Activated CD8-positive, alpha-beta memory T cell treated with anti-CD3 and anti-CD28 coated beads, Interleukin-2, amount 50 U/mL, for 24 hours (primary cell): ENCODE results near the gene CSF2RB.

Source experiments
- DNase-seq: peaks from one replicate; pipeline ENCODE4 v3.0.0-alpha.2; 2020; ENCODE audit errors: extremely low read depth

The CSF2RB gene

DNA sequence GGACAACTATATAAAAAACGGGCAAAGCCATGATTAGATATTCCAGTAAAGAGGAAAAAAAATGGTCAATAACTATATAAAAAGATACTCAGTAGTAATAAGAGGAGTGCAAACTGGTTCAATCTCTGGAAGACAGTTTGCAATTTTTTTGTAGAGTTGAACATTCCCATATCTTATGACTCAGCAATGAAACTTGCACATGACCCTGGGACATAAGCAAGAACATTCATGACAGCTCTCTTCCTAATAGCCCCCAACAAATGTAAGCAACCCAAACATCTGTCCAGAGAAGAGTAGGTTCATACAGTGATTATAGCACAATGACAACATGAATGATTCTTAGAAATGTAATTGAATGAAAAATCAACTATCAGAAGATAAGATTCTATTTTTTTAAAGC, 21.8 kb upstream of the CSF2RB start:
- DNase-seq, result no peak

DNA sequence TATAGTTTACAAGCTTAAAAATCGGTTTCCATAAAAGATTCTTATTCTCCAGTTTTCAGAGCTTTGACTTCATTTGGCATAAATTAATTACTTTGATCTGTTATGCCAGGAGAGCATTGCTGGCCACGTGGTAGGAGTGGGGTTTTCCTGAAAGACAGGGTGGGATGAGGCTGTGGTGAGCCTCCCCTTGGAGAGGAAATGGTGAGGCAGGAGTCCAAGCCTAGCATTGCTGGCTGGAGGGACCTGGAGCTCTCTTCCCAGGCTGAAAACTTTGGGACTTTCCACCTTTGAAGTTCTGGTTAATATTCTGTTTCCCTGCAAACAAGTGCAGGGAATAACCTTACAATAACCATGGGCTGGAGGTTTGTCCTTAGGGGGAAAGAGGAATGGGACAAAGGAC, 21.1 kb upstream of the CSF2RB start:
- DNase-seq, result no peak

DNA sequence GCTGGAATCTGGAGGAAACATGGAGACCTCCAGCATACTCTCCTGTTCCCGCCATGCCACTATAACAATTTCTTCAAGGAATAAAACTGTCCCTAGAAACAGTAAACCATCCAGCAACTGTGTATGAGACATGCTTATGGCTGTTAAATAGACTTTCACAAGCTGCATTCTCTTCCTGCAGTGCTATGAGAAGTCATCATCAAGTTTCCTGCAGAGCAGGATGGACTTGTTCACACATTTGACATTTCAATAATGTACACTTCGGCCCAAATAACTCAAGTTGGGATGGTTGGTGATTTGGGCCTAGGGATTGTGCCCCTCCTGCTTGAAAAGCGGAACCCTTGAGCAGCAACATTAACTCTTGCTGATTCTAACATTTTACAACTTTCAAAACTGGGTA, 20.2 kb upstream of the CSF2RB start:
- no peak for DNase-seq

DNA sequence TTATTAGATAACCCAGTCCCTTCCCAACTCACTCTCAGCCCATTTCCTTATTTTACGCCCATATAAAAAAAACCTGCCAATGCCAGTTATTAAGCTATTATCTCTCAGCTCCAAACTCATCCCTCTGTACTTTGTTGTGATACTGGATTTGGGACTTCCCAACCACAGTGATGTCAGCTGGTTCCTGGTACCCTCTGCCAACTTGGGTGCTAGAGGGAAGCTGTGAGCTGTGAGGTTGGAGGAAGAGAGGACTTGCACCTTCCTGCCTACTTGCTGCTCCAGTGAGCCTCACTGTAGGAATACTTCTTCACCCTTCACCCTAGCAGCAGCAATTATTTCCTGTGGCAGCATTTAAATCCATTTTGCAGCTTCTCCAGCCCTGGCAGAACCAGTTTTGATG, 19.2 kb upstream of the CSF2RB start:
- DNase-seq, result no peak

DNA sequence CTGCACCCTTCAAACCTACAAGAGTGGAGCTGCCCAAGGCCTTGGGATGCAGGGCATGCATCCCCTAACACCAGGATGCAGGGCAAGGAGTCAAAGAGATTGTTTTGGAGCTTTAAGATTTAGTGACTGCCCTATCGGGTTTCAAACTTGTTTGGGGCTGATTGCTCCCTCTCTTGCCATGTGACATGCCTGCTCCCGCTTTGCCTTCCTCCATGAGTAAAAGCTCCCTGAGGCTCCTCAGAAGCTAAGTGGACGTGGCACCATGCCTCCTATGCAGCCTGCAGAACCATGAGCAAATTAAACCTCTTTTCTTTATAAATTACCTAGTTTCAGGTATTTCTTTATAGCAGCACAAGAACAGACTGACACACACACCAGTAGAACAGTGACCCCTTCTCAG, 15.8 kb upstream of the CSF2RB start:
- no peak for DNase-seq

DNA sequence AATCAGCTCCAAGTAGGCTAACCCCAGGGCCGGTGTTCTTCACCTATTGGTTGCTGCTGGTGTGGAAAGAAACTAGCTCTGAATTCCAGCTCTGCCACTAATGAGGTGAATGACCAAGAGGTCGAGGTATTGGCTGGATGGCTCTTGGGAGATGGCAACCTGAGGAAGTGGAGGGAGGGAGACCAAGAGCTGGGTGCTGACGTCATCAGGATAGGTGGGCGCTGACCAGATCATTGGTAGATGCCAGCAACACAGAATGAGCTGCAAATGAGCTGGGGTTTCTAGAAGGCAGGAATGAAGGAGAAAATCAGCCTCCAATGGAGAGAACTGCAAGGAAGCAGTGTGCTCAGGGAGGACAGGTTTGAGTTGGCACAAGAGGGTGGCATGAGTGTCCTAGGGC, 14.7 kb upstream of the CSF2RB start:
- DNase-seq, result no peak

DNA sequence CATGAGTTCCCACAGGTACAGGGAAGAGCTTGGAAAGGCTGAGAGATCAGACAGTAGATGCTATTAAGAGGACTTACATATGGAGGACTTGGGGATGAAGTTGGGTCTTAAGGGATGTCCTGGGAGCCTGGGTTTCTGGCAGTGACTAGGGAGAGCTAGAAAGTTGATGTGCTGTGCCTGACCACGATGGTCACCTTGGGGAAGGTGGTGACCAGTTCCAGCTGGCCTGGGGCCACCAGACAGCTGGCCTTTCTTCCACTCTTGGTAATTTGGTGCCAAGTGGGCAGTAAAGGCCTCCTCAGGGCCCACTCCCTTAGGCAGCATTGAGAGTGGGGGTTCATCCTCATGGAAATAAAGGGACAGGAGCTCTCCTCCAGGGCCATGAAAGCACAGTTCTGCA, 13.9 kb upstream of the CSF2RB start:
- no peak for DNase-seq

DNA sequence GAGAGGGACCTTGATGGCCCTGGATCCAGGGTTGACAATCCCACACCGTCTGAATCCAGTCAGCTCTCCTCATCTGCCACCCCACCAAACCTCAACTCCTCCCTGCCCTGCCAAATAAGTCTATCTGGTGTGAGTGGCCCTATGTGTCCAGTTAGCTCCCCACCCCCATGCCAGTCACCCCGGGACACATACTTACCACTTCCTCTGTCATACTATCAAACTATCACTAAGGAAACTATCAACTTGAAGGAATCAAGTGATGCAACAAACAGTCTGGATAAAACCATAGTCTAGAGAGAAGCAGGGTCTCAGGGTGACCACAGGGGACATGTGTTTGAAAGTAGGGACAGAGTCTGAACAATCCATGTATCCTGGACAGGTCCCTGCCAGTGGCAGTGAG, 13.2 kb upstream of the CSF2RB start:
- no peak for DNase-seq

DNA sequence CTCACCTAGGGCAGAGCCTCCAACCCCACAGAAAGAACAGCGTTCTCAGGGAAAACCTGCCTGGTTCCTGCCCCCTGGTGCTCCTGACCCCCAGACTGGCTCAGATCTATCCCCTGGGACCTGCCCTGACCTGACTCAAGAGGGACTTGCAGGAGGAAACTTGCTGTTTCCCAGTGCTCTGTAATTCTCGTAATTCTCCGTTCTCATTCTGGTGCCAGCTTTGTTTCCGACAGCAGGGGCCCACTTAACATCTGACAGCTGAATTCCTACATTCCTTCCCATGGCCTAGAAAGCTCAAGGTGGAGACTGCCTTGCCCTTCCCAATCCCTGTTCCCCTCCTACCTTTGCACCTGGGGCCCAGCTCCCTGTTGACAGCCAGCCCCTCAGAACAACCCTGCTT, 12.5 kb upstream of the CSF2RB start:
- DNase-seq, result no peak

DNA sequence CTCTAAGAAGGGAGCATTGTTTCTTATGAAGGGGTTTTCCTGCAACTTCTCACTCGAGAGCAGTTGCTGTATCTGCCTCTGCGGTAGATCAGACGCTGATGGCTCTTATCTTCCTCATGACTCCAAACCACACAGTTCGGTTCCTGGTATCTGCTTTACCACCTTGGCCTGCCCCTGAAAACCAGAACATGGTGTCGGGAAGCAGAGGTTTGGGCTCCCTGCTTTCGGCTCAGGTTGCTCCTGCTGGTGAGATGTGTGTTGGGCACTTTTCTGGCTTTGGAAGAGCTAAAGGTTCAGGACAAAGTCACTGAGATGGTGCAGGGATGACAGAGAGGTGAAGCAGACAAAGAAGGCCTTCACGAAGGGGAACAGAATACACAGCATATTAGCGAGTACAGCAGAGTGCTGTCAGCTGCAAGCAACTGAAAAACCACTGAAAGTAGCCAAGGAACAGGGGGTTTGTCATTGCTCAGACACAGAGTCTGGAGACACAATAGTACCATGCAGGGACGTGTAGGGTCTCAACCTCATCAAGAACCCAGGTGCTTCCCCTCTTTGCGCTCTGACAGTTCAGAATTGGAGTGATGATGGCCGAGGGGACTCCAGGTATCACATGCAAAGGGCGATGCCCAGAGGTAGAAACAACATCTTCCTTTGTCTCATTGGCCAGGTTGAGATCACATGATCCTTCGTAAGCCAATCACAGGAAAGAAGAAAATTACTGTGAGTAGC, 11.9 kb upstream of the CSF2RB start:
- DNase-seq, result no peak

DNA sequence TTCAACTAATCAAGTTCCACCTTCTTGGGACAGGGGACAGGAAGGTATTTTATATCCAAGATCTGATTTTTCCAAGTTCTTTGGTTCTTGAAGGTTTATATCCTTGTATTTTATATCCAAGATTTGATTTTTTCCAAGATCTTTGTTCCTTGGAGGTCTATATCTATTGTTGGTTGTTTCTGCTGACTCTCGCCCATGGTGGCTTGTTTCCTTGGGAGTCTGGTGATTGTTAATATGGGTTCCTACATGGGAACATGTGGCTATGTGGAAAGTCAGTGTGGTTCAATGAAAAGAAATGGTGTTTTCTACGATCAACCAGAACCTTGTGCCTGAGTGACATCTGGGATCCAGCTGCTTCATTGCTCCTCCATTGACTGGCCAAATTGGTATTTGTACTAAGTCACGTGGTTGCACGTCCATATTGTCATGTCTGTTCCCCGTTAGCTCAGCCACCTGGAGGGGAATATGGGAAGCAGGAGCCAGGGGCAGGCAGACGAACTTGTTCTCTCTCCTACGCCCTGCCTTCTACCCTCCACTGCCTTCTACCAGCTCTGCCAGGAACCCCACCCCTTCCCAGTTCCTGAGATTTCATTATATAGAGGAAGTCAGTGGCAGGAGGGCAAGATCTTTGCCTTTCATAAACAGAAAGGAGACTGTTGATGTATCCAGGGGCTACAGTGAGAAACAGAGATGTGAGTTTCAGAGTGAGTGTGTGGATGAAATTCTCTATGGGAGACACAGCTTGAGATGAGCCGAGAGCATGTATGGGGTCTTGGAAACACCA, 11.1 kb upstream of the CSF2RB start:
- DNase-seq, result no peak

DNA sequence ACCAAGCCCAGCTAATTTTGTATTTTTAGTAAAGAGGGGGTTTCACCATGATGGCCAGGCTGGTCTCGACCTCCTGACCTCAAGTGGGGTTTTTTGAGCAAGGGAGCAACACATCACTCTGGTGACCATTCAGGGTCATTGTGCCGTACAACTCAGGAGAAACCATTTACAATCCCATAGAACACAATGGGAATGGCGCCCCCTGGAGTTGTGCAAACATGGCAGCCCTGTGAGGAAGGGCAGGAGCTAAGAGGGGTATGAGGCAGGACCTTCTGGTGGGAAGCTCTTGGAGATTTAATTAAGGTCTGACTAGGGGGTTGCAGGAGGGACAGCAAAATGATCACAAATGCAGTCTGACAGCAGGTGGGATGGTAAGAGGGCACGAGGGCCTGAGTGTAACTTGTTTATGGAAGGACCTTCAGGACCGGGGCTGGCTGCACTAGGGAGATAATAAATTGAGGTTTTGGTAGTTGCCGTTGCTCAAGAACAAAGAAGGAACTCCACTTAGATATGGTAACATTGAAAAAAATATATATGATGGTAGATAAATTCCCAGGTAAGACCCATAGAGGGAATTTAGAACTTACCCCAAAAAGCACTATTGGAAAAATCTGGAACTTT, 9.1 kb upstream of the CSF2RB start:
- DNase-seq, result no peak

DNA sequence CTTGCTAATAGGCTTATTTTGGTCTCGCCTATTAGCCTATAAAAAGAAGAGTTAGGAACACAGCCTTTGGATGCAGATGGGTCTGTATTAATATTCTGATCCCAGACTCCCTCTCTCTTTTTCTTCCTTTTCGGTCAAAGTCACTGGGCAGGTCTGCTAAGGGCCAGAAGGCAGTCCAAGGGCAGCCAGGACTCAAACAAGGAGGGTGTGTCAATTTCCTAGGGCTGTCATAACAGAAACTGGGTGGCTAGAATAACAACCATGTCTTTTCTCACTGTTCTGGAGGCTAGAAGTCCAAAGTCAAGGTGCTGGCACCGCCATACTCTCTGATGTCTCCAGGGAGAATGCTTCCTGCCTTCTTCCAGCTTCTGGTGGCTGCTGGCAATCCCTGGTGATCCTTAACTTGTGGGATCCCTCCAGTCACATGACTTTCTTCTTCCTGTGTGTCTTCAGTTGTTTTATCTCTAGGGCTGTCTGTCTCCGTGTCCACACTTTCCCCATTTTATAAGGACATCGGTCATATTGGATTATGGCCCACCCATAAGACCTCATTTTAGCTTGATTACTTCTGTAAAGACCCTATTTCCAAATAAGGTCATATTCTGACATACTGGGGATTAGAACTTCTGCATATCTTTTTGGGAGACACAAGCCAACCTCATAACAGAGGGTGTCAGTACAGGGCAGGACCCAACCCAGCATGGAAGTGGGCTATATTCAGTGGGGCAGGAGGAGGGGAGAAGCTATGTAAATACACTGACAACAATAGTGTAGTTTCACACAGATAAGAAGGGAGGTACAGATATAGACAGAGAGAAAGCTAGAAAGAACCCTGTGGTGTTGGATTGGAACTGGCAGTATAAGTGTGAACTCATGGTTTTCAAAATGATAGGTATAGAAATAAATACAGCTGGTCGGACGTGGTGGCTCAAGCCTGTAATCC, 5.9 kb upstream of the CSF2RB start:
- no peak for DNase-seq

DNA sequence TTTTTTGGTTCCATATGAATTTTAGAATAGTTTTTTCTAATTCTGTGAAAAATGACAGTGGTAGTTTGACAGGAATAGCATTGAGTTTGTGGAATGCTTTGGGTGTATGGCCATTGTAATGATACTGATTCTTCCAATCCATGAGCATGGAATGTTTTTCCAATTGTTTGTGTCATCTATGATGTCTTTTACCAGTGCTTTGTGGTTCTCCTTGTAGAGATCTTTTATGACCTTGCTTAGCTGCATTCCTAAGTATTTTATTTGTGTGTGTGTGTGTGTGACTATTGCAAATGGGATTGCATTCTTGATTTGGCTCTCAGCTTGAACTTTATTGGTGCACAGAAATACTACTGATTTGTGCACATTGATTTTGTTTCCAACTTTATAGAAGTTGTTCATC, 3.0 kb upstream of the CSF2RB start:
- no peak for DNase-seq

DNA sequence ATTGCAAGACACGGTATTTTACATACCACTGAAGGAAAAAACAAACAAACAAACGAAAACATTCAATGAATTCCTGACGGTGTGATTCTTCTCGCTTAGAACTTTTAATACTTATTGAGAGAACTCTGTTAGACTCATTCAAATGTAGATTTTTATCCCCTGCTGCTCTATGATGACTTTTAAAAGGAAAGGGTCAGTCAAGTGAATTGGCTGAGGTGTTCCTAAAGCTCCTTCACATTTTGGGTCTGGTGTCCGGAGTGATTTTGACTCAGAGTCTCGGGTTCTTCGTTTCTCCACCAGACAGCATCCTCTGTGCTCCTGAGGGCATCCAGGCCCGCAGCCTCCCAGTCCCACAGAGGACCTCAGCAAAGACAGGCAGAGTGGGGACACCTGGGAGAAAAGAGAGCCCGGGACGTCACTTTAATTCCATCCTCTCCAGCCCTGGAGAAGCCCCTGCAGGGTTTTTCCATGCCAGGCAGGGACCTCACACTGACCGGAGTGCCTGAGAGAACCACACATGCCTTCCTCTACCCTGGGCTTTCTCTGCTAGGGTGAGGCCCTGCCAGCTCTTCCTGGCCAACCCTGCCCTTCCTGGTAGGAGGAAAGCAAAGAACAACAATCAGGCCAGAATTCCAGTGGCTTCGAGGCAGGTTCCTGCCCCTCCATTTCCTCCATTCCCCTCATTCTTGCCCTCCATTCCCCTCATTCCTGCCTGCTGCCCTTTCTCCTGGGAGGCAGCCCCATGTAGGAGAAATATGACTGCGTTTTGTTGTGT, 1.4 kb upstream of the CSF2RB start:
- DNase-seq, result no peak

DNA sequence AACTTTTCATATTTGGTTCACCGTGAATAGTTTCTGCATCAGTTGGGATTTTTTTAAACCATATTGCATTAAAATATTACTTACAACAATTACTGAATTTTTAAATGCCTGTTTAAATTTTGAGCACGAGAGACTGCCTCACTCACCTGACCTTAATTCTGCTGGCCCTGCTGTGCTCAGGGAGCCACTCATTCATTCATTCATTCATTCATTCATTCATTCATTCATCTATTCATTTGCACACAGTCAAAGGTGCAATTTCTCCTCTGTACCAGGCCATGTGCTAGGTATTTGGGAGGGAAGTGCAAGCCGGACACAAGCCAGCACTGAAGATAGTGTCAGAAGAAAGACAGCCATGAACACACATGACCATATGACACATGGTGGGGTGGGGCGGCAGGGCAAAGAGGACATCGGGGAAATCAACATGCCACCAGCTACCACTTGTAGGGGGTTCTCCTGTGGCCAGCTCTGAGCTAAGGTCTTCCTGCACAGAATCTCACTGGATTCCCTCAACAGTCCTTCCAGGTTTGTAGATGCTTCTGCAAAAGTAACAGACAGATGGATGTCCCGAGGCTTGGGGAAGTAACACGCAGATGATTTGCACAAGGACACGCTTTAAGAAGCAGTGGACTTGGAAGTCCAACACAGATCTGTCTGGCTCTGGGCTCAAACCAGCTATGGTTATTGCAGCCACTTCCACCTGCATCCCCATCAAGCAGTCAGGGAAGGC, 568 bp upstream of the CSF2RB start:
- no peak for DNase-seq

DNA sequence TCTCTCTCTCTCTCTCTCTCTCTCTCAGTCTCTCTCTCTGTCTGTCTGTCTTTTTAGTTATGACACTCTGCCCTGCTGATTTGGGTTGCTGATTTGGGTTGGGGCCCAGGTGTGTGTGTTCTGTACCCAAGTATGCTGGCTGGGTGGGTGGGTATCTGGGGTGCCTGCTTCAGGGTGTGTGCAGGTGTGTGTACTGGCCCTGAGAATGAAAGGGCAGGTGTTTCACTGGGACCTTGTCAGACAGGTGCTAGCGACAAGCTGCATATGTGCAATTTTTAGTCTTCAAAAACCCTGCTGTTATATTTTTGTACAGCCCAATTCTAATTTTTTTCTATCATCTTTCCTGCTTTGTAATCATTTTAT, 943 bp downstream of the CSF2RB start:
- DNase-seq, result no peak

DNA sequence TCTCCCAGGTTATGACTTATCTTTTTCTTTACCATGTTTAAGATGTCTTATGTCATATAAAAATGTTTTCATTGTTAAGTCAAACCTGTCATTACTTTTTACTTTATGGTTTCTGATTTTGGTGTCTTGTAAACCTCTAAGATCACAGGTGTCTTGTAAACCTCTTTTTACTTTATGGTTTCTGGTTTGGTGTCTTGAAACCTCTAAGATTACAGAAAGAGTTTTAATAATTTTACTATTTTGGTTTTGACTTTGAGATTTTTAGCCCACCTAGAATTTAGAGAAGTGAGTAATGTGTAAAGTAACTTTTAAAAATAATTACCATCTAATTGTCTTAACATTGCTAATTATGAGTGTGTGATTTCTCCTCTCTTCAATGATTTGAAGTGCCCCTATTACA, 2.6 kb downstream of the CSF2RB start:
- DNase-seq, result no peak

DNA sequence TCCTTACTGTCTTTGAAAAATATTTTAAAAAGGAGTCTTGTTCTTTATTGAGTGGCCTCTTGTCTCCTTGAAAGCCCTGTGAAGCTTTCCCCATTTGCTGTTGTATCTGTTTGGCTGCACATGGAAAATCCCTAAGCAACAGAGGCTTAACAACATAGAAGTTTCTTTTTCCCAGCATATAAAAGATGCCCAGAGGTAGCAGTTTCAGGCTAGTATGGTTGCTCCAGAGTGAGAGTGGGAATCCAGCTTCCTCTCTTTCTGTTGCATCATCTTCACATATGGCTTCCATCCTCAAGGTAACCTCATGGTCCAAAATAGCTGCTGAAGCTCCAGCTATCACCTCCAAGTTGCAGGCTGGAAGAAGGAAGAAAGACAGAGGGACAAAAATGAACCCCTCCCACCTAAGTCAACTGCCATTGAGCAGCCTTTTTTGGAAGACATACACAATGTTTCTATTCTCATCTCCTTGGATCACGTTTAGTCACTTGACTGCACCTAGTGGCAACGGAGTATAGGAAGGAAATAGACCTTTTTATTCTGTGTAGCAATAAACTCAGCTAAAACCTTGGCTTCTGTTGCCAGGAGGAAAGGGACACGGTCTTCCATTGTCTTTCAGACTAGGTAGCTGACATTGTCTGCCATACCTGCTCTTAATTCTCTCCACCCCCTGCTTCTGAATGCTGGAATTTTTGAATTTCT, 5.3 kb downstream of the CSF2RB start:
- DNase-seq, result no peak
